GM21723 (cell line): ENCODE results near the gene MGMT.

ENCODE experiments used
- ATAC-seq: cut with Tn5 transposase; IDR thresholded peaks from one replicate; pipeline ENCODE4 v1.9.1; 2021; ENCODE audit warnings: mild to moderate bottlenecking, moderate library complexity; ENCODE audit not compliant: unreplicated experiment

Gene MGMT

DNA sequence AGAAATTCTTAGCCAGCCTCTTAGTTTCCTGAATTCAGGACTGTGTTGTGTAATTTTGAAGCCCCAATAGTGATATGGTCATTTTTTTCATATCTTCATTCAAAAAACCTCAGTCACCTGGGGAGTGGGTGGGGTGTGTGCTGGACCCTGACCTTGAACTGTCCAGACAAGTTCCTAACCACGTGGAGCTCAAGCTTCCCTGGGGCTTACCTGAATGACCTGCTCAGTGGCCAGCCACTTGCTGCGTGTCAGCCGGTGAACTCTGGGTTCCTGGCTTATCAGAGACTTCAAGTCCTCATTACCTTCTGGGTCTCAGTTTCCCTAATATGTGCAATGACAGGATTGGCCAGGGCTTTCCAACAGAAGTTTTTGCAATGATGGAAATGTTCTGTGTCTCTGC, 27.1 kb downstream of the MGMT start:
- no peak for ATAC-seq

DNA sequence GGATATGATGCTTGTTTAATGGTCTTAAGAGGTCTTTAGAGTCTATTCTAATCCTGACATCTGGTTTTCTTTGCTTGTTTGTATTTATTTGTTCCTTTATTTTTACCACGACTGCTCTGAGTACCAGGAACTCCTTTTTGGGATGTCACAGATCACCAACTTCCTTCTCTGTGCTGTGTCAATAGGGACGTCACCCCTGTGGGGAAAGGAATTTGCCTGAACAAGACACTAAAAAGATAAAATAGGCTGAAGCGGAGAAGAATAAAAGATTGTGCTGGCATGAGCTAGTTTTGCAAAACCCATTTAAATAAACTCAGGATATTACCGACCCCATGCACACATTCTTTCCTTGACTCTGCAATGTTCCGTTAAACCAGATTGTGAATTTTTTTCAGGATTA, 27.7 kb downstream of the MGMT start:
- ATAC-seq, result no peak

DNA sequence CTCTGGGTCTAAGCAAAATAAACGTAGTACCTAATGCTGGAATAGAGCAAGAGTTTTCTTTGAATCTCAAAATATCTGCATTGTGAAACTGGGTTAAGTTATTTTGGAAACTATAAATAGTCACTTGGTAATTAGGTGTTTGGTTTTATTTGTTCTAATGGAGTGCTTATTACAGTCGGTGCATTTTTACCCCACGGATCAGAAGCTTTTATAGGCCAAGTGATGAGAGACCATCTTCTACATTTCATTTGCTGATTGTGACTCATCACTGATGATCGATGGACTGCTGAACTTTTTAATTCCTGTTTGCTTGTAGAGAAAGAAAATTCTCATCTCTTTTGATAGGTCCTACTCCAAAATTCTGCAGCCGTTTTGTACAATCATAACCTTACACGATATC, 28.2 kb downstream of the MGMT start:
- no peak for ATAC-seq

DNA sequence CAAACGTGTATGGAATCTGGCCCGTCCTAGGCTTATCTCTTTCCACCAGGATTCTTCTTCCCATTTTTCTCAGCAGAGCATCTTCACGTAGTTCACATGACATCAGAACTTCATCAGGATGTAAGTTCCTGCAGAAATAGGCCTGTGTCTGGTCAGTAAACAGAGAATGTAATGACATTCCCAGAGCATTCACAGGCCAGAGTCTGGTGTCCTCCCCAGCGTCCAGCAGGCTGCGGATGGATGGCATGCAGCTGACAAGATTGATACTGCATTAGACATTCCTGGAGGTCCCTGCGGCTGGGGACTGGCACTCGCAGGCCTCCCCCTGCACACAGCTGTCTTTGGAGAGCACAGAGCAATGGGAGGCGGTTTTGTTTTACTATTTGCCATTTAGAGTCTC, 28.7 kb downstream of the MGMT start:
- no peak for ATAC-seq

DNA sequence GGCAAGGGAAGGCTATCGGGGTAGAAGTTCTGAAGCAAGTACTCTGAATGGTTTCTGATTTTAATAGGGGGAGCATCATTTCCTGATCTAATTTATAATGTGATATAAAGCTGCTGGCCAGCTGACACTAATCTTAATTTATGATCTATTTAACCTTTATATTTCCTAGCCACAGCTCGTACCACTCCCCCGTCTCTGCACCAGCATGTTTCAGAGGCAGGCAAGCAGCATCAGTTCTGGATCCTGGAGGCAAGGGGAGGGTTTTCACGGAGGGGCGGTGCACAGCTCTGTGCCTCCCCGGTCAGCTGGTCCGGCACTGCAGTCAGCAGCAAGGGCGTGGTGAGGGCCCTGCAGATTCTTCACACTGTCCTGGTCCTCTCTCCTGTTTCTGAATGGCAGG, 30.0 kb downstream of the MGMT start:
- no peak for ATAC-seq

DNA sequence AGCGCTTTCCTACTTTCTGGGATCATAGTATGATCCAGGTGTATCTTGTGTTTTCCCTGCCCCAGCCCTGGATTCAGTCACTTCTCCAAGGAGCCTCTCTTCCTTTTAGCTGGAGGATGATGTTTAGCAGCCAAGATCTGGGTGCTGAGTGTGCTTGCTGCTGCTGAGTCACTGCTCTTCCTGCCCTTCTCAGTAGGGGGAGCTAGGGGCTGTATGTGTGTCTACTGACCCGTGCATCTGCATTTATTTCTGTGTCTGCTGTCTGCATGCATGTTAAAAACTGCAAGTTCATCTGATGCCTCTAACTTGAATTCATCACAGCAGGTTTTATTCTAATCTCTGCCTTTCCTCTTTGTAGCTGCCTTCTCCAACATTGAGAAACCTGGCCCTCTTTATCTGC, 31.6 kb downstream of the MGMT start:
- no peak for ATAC-seq

DNA sequence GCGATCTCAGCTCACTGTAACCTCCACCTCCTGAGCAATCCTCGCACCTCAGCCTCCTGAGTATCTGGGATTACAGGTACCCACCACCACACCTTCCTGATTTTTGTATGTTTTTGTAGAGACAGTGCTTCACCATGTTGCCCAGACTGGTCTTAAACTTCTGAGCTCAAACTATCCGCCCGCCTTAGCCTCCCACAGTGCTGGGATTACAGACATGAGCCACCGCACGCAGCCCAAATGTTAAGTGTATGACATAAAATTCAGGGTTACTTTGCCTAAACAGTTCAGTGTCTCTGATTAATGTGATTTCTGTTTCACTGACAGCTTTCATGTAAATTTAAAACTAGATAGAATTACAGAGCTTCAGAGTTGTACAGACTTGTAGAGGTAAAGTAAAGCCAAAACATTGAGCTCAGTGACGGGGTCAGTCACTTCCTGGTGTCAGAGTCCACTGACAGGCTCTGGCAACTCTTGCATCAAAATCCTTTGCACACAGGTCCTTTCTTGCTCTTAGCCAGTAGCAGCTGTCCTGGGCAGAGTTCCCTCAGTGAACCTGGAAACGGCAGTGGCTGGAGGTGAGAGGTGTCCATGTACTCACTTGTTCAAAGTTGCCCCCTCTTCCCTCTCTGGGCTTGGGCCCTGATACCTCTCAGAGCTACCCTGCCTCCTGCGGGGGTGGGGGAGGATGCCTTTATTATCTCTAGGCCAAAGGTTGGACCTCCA, 33.7 kb downstream of the MGMT start:
- no peak for ATAC-seq

DNA sequence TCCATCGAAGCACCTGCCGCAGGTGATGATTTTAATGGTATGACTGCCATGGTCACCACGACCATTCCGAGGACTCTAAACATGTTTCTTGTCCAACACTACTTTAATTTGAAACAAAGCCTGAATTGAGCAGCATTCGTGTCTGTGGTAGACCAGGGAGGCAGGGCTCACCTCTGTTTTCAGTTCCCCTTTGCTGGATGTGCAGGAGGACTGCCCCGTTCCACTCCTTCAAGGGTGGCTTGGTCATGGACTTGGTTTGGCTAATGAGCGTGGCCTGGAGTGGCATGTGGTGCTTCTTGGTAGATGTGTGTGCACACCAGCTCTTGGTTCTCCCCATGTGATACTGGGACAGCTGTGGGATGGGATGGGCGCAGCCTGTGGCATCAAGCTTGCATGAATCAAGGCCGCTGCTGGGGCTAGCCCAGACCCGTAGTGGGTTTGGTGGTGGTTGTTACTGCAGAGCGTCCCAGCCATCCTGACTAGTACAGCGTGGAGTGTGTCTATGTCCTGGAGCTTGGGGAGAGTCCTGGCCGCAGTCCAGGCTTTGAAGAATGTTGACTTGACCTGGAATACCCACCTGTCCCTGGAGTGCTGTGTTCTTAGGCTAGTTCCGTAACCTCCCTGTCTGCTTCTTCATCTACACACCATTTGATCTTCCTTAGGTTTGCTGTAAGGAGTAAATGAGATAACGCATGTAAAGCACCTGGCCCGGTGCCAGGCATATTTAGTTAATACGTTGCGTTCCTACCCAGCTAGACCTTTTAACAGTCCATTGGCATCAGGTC, 34.8 kb downstream of the MGMT start:
- ATAC-seq, result peak; percentile 97

DNA sequence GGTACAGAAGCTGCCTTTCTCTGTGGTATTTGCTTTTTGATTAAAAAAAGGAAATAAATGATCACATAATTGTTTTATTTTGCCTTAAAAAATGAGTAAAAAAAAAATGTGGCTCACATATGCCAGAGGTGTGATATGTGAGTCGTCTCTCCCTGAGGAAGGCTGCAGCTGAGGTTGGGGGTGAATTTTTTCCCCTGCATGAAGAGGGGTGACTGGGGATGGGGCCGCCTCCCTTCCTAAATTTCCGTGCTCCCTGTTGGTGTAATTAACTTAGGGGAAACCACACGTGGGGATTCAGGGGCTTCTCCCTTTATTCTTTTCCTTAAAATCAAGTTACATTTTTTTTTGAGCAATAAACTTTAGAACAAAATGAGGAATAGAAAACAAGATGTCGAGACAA, 35.4 kb downstream of the MGMT start:
- no peak for ATAC-seq

DNA sequence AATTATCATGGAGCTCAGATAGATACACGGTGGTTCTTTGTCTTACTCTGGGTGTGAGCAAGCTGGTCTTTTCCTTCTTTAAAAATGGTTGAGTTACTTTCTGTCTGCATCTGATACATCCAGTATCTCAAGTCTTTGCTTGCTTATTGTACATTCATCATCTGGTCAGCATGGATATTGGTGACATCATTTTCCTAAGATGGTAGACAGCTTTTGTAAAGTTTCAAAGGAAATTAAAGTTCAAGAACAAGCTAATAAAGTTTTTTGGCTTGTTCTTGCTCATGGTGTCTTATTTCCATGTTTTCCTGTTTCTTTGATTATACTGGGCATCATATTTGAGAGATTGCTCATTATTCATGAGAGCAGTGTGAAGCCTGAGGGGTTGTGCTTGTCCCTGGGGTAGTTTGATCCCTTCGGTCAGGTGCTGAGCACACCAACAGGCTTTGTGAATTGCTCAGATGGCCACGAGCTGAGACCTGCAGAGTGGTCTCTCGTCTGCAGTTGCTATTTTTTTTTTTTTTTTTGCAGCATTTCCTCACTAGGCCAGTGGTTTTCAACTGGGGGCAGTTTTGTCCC, 38.5 kb downstream of the MGMT start:
- no peak for ATAC-seq

DNA sequence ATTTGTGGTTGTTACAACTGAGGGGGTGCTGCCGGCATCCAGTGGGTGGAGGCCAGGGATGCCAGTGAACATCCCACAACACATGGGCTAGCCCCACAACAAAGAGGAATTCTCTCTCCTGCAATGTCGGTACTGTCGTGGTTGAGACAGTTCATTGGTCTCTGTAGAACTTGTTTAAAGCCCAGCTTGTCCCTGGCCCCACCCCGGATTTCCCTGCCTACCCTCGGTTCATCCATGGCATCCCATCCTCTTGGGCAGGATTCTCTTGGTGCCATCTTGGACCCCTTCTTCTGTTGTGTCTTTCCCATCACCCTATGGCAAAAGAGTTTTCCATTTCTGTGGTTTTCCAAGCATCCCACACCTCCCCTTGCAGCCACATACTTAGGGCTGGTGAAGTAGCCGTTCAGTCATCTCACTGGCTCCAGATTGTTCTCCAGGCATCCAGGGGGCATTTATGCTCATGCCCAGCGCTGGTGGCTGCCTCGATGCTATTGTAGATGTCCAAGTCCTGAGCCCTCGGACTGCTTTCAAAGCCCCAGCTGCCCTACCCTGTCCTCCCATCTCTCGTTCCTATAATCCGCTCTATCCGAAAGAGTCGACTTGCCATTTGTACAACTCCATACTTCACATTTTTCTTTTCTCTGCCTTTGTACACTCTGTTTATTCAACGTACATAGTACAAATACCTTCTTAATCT, 39.2 kb downstream of the MGMT start:
- ATAC-seq, result no peak

DNA sequence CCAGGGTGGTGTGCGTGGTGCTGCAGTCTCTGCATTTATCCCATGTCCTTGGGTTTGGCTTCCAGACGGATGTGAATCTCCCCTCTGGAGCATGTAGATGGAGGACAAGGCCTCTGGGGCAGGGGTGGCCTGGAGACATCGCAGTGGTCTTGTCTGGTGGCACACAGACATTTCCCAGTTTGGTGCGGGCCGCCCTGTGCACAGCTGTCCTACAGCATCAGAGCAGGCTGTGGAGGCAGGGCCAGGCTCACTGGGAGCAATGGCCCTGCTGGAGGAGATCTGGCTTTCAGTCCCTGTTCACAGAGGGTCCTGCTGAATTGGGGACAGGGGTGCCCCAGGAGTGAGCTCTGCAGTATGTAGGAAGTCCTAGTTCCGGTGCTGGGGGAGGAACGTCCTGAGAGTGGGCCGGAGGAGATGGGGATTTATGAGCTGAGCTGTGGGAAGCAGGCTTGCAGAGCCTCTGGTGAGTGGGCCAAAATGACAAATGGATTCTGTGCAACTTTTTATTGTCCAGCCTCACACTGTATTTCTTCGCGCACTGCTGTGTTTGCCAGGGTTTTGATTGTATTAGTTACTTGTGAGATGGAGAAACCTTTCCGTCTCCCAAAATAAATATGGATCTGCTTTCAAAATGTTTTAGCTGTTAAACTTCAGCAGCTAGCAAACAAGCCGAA, 40.3 kb downstream of the MGMT start:
- no peak for ATAC-seq

DNA sequence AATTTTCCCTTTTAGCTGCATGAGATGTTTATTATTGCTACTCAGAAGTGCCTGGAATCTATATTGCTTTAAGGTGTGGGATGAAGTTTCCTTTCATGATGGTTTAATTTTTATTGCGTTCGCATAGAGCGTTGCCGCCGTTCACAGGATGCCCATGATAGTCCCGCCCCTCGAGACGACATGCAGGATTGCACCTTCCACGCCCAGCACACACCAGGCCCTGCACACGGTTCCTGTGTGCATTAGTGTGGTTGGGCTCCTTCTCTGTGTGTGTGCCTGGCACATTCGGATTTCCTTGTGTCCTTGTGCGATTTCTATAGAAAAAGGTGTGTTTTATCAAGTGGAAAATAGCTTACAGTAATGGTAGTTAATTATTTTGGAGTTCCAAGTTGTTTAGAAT, 42.1 kb downstream of the MGMT start:
- ATAC-seq, result no peak

DNA sequence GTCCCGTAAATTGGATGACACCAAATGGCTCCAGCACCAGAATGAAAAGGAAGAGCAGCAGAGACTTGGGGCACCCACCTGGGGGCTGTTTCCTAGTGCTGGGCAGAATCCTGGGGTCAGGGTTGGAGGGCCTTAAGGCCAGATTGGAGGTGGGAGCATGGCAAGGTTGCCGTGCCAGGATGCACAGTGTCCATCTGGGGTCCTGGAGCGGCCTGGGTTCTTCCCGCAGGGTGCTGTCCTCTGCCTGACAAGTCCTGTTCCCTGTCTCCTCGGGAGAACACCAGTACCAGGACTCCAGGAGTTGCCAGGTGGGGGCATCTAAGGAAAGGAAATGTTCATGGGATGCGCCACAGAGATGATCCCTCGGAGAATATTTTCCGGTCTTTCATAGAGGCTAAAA, 42.8 kb downstream of the MGMT start:
- no peak for ATAC-seq

DNA sequence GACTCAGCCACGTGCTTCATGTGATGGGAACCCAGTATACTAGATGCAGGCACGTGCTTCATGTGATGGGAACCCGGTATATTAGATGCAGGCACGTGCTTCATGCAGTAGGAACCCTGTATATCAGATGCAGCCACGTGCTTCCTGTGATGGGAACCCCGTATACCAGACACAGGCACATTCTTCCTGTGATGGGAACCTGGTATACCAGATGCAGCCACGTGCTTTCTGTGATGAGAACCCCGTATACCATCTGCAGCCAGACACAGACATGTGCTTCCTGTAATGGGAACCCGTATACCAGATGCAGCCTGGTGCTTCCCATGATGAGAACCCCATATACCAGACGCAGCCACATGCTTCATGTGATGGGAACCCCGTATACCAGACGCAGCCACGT, 44.0 kb downstream of the MGMT start:
- ATAC-seq, result no peak

DNA sequence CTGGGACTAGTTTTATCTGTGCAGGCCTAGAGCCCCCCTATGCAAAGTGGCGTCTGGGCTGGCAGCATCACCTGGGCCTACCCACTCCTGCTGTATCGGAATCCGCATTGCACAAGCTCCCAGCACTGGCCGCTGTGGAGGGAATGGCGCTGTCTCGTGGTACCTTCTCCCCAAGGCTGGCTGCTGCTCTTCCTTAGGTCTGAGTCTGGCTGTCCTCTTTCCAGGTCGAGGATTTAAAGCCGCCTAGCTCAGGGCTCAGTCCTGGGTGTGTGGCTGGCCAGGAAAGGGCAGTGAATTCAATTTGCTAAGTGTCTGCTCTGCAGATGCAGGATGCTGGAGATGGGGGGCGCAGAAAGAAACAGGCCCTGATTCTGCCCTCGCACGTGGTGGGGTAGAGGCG, 44.7 kb downstream of the MGMT start:
- ATAC-seq, result no peak

DNA sequence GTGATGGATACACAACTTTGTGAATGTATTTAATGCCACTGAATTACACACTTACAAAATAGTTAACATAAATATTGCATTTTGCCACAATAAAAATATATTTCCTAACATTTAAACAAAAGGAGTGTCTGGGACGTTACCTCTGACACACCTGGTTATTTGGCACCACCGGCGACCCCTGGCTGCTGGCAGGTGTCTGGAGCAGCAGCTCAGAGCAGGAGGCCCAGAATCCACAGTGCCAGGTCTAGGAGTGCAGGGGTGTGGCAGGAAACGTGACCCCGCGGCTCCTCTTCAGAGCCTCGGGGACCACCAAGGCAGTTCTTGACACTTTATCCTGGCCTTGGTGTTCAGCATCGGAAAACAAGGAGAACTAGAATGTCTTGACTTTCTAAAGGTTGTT, 46.3 kb downstream of the MGMT start:
- no peak for ATAC-seq

DNA sequence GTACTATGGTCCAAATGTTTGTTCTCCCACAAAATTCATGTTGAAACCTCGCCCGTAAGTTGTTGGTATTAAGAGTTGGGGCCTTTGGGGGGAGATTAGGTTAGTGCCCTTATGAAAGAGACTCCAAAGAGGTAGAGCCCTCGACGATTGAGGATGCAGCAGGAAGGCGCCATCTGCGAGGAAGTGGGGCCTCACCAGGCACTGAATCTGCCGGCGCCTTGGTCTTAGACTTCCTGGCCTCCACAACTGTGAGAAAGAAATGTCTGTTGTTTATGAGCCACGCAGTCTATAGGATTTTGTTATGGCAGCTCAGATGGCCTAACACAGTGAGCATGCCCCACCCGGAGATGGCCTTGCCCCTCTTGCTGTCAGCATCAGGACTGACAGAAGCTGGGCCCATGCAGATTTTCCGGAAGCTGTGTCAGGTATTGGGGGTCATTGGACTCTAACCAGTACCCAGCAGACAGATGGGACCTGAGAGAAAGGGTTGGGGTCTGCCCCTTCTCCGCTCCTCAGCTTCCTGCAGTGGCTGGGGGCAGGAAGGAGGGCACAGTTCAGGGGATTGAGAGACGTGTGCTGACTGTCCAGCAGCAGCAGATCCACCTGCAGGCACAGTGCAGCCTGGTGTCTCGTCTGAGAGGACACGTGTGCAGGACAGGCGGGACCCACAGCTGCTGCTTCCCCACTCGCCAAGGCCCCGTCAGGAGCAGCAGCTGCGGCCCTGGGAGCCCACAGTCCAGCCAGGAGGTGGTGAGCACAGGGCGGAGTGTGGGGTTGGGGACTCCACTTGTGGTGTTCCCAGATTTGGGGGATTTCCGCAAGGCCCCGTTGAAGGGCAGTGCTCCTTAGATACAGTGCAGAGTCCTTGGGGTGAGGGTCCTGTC, 47.8 kb downstream of the MGMT start:
- ATAC-seq, result no peak

DNA sequence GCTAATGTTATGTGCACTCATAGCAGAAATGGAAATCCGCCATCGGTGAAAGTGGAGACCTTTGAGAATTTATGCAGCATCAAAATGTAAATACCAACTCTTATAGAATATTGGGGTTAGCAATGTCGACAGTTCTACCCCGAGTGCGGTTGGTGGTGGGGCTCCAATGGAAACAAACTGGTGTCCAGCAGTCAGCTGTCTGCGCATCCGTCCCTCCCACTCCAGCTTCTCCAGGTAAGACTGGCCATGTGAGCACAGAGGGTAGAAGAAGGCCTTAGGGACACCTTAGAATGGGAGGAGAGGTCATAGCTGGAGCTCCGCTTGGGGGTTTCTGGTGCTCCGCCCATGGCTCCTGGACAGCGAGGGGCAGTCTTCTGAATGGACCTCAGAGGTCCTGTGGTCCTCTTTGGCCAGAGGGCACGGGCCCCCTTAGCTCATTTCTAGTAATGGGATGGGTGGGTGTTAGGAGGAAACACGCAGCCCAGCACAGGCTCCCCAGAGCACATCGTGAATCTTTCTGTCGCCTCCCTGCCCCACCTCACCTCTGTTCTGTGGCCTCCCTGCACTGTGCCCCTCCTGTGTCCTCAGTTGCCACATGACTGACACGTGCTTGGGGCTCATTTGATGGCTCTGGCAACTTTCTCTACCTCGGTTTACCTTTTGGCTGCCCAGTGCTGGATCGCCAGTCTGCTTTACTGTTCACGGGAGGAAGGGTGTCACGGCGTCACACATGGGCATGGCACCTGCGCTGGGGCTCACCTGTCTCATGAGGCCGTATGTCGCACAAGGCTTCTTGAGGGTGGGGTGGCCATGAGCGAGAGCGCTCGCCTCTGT, 50.0 kb downstream of the MGMT start:
- no peak for ATAC-seq
